Stomach (tissue), 9 donors: ENCODE data around the gene GLRB. TPM values are rescaled to one million over a fixed set of nuclear protein-coding genes. Genes with fewer than 3 reads are reported as not detected.
A peak's percentile ranks its signal among the peaks of the same experiment; 100 is the strongest.

ENCODE experiments used
- DNase-seq, 2 donors: peaks; one replicate each; pipeline versions ENCODE4 v3.0.0 to v3.0.0-alpha.2; 2013 to 2019
- H3K27ac ChIP-seq, 5 donors: fragments of 200-600 bp in 4 of 5; sonication (generic) in 4 of 5; one replicate each; pipeline ENCODE4 v1.5.1; 2013 to 2019; ENCODE audit warnings: mild to moderate bottlenecking in 1 of 5, moderate library complexity in 1 of 5
- H3K27me3 ChIP-seq, 3 donors: fragments of 200-600 bp; sonication (generic); one replicate each; pipeline ENCODE4 v1.5.1; 2017 to 2019; ENCODE audit warnings: mixed run types in 1 of 3
- H3K36me3 ChIP-seq, 4 donors: fragments of 200-600 bp; sonication (generic); 1 replicate in 3 of 4; 2 replicates in 1 of 4; pipeline ENCODE4 v1.5.1; 2016 to 2019
- H3K4me1 ChIP-seq, 4 donors: fragments of 200-600 bp; sonication (generic); one replicate each; pipeline ENCODE4 v1.5.1; 2016 to 2019
- H3K4me3 ChIP-seq, 4 donors: fragments of 200-600 bp; sonication (generic) in 3 of 4; one replicate each; pipeline ENCODE4 v1.5.1; 2016 to 2019; ENCODE audit warnings: mild to moderate bottlenecking in 1 of 4
- H3K9me3 ChIP-seq, 4 donors: fragments of 200-600 bp; sonication (generic); one replicate each; pipeline ENCODE4 v1.5.1; 2016 to 2019
- CTCF ChIP-seq, 7 experiments: fragments of 450-650 bp in 4 of 7; fragments of 200-600 bp in 3 of 7; sonication (generic) in 3 of 7; IDR thresholded peaks; one replicate each; pipeline ENCODE4 v1.5.1; 2016 to 2019; ENCODE audit warnings: antibody characterized with exemption in 7 of 7, control low read depth in 2 of 7, mild to moderate bottlenecking in 1 of 7
- EP300 ChIP-seq: sonication (generic); formaldehyde crosslinking; IDR thresholded peaks from one replicate; pipeline ENCODE4 v1.6.1; 2017; ENCODE audit warnings: antibody characterized with exemption
- POLR2A ChIP-seq, 4 donors: fragments of 450-650 bp; IDR thresholded peaks; one replicate each; pipeline ENCODE4 v1.6.1; 2016; ENCODE audit warnings: antibody characterized with exemption in 4 of 4, control low read depth in 2 of 4, mild to moderate bottlenecking in 1 of 4, moderate library complexity in 1 of 4
- POLR2AphosphoS5 ChIP-seq, 3 donors: sonication (generic); formaldehyde crosslinking; IDR thresholded peaks; one replicate each; pipeline ENCODE4 v1.6.1; 2016; ENCODE audit warnings: antibody characterized with exemption in 3 of 3
- WGBS, 5 donors: extraction: QIAGEN DNeasy Blood & Tissue Kit in 3 of 5; methylation state at CpG; one replicate each; pipeline versions ENCODE4 v1.1.5 to v1.1.7; 2013 to 2018; 5-methylcytosine and 5-hydroxymethylcytosine counted together
- intact Hi-C: fragments of 100-400 bp; cut with DNase I; formaldehyde crosslinking; loops from one replicate; pipeline ENCODE4 v1.15.1; 2023; ENCODE audit warnings: low total_unique reads
- polyA plus RNA-seq, 3 donors: library from polyadenylated mRNA; stranded (reverse); fragments of 200-250 nt; gene quantifications; one replicate each; pipeline ENCODE4 v1.2.3, GENCODE V29; 2013
- total RNA-seq, 5 donors: library from RNA; depleted of rRNA; stranded (reverse); fragments of >200 nt; gene quantifications; one replicate each; pipeline versions ENCODE4 v1.1.0 to v1.2.3, GENCODE V29; 2014 to 2016
- donor health status: healthy with polysubstance abuse.
- donor health status: Bipolar disorder and iron deficiency.
- donor health status: healthy.

The GLRB gene
- total and polyA plus RNA-seq, 8 donors, result 1.6 to 12.1 (median 5.1) TPM; not detected in 1

DNA sequence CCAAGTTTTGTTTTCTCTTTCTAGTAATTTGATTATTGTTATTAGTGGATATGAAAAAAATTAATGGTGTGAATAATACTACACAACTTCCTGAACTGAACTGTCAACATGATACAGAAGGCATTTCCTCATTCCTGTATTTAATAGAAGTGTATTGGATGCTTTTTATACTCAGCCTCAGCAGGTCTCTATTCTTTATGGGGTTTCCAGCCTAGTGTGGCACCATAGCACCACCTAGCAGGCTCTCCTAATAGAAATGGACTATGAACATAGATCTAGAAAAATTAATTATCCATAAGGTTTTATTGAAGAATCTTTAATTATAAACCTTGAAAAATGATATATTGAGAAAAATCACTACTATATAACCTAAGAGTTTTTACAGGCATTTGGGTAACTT is 52.4 kb downstream of the GLRB start:
- no peak for TF ChIP-seq CTCF (IDR thresholded peaks at IDR 0.05)
- TF ChIP-seq POLR2AphosphoS5 (IDR thresholded peaks at IDR 0.05), result no peak
- TF ChIP-seq POLR2A (IDR thresholded peaks at IDR 0.05), result no peak
- TF ChIP-seq EP300, result no peak
- no peaks in the 10 kb centered on the region for H3K4me1 ChIP-seq
- no peaks in the 10 kb centered on the region for H3K27me3 ChIP-seq
- DNase-seq, result peak in 1 of 2 donors; percentile 52
- H3K27ac ChIP-seq, result no peak overlapping the region
- H3K36me3 ChIP-seq, result no peaks in the 10 kb centered on the region
- H3K4me3 ChIP-seq, result no peak overlapping the region
- intact Hi-C loops, result no loop called here
- H3K9me3 ChIP-seq, result no peaks in the 10 kb centered on the region

- H3K4me3 ChIP-seq, result no peak overlapping the region
- peaks cover 0 to 4% (median 0%) of the 10 kb centered on the region in 4 donors for H3K36me3 ChIP-seq
- no peaks in the 10 kb centered on the region for H3K27me3 ChIP-seq
- intact Hi-C loops, result no loop called here
- DNase-seq, result no peak
- H3K4me1 ChIP-seq, result no peaks in the 10 kb centered on the region
- TF ChIP-seq POLR2AphosphoS5 (IDR thresholded peaks at IDR 0.05), result no peak
- TF ChIP-seq EP300, result no peak
- TF ChIP-seq CTCF (IDR thresholded peaks at IDR 0.05), result no peak
- no peak for TF ChIP-seq POLR2A (IDR thresholded peaks at IDR 0.05)
- H3K9me3 ChIP-seq, result no peaks in the 10 kb centered on the region
- no peak overlapping the region for H3K27ac ChIP-seq
Observed at GRCh38 chr4:157141976-157142375, 66.0 kb downstream of the GLRB start.

DNA sequence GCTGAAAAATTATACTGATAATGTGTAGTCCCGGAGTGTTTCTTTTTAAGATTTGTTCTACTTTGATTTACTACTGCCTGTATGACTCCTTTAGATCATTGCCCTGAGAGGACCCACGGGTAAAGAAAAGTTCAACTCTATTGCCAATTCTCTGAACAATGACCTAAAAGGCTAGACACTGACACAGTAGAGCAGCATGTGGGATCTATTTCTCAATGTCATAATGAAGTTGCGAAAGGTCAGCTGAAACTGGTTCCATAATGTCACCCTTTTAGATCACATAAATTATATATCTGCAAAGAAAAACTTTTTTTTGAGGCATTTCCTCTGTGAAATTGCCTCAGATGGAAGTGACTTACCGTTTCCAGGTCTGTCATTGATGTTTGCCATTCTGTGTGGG is 67.4 kb downstream of the GLRB start:
- DNase-seq, result no peak
- TF ChIP-seq EP300 (no peak), POLR2AphosphoS5 (IDR thresholded peaks at IDR 0.05) (no peak), CTCF (IDR thresholded peaks at IDR 0.05) (no peak), POLR2A (IDR thresholded peaks at IDR 0.05) (no peak)
- Histone ChIP-seq H3K27me3 (no peaks in the 10 kb centered on the region), H3K36me3 (peaks cover 0 to 4% (median 0%) of the 10 kb centered on the region in 4 donors), H3K27ac (no peak overlapping the region), H3K4me1 (no peaks in the 10 kb centered on the region), H3K4me3 (no peak overlapping the region), H3K9me3 (no peaks in the 10 kb centered on the region)
- intact Hi-C loops, result no loop called here
- WGBS, 5 donors, result 83 to 90% (median 89%) methylated on average over 4 of the region's 4 CpGs

DNA sequence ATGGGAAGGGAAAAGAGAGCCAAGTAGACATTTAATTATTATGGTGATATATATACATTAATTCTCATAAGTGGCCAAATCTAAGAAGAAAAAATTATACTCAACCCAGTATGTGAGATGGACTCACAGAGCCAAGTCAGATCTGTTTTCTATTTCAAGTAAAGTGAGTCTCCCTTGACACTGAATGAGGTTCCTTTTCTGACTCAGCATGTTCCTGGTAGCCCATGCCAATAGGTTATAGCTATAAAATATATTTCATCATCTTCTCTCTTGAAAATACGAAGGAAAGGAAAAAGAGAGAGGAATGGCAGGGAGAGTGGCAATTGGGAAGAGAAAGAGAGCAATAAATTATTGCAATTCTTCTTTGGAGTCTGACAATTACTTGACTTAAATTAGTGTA is 75.8 kb downstream of the GLRB start:
- intact Hi-C loops, result no loop called here
- Histone ChIP-seq H3K27me3 (no peaks in the 10 kb centered on the region), H3K27ac (no peak overlapping the region), H3K9me3 (no peaks in the 10 kb centered on the region), H3K4me3 (no peak overlapping the region), H3K36me3 (peaks cover 0 to 7% (median 0%) of the 10 kb centered on the region in 4 donors), H3K4me1 (no peaks in the 10 kb centered on the region)
- TF ChIP-seq EP300 (no peak), POLR2A (IDR thresholded peaks at IDR 0.05) (no peak)
- DNase-seq, result no peak
- 71 to 91% (median 76%) methylated on average over 1 of the region's 1 CpG for WGBS, 5 donors

- H3K27ac ChIP-seq, result no peak overlapping the region
- H3K36me3 ChIP-seq, result no peaks in the 10 kb centered on the region
- H3K9me3 ChIP-seq, result no peaks in the 10 kb centered on the region
- no peak overlapping the region for H3K4me3 ChIP-seq
- no peaks in the 10 kb centered on the region for H3K4me1 ChIP-seq
- 58 to 83% (median 69%) methylated on average over 3 of the region's 3 CpGs for WGBS, 5 donors
- H3K27me3 ChIP-seq, result no peaks in the 10 kb centered on the region
- no peak for DNase-seq
- intact Hi-C loops, result no loop called here
- no peak for TF ChIP-seq POLR2AphosphoS5 (IDR thresholded peaks at IDR 0.05)
- no peak for TF ChIP-seq POLR2A (IDR thresholded peaks at IDR 0.05)
- no peak for TF ChIP-seq EP300
- no peak for TF ChIP-seq CTCF (IDR thresholded peaks at IDR 0.05)
Observed at GRCh38 chr4:157165935-157166610, 90.1 kb downstream of the GLRB start.
